HG02970 (cell line): ENCODE data around the gene JUND.

Experiments used
- ATAC-seq: cut with Tn5 transposase; IDR thresholded peaks from one replicate; pipeline ENCODE4 v1.9.1; 2021; ENCODE audit warnings: mild to moderate bottlenecking, moderate library complexity, moderate number of reproducible peaks; ENCODE audit not compliant: unreplicated experiment, low FRiP score

Gene JUND

GRCh38 chr19:18309525-18310064 lies 28.2 kb upstream of the JUND start:
- no peak for ATAC-seq

- no peak for ATAC-seq
These were observed 27.5 kb upstream of the JUND start for GRCh38 chr19:18308948-18309325.

- ATAC-seq = no peak
These were observed 26.9 kb upstream of the JUND start for GRCh38 chr19:18308051-18308947.

GRCh38 chr19:18307271-18307681 lies 25.9 kb upstream of the JUND start:
- ATAC-seq = no peak

GRCh38 chr19:18306888-18307260 lies 25.5 kb upstream of the JUND start:
- no peak for ATAC-seq

- no peak for ATAC-seq
These were observed 24.9 kb upstream of the JUND start for GRCh38 chr19:18306209-18306887.

GRCh38 chr19:18304458-18305310 lies 23.3 kb upstream of the JUND start:
- ATAC-seq = no peak

- no peak for ATAC-seq
These were observed 22.7 kb upstream of the JUND start for GRCh38 chr19:18304208-18304457.

GRCh38 chr19:18301718-18302111 lies 20.3 kb upstream of the JUND start:
- no peak for ATAC-seq

GRCh38 chr19:18300930-18301717 lies 19.7 kb upstream of the JUND start:
- no peak for ATAC-seq

GRCh38 chr19:18299654-18300053 lies 18.2 kb upstream of the JUND start:
- ATAC-seq = no peak

GRCh38 chr19:18298601-18299000 lies 17.2 kb upstream of the JUND start:
- no peak for ATAC-seq

- ATAC-seq = no peak
These were observed 15.9 kb upstream of the JUND start for GRCh38 chr19:18297308-18297707.

GRCh38 chr19:18295034-18295451 lies 13.6 kb upstream of the JUND start:
- ATAC-seq = no peak

- ATAC-seq = no peak
These were observed 13.0 kb upstream of the JUND start for GRCh38 chr19:18294467-18294864.

GRCh38 chr19:18293642-18294466 lies 12.4 kb upstream of the JUND start:
- no peak for ATAC-seq

- no peak for ATAC-seq
These were observed 11.6 kb upstream of the JUND start for GRCh38 chr19:18292810-18293641.

GRCh38 chr19:18292462-18292809 lies 11.0 kb upstream of the JUND start:
- peak; percentile 20 for ATAC-seq
